GM18499 (cell line): ENCODE data around the gene HDAC4.

Source experiments
- ATAC-seq: cut with Tn5 transposase; IDR thresholded peaks from one replicate; pipeline ENCODE4 v1.9.1; 2021; ENCODE audit warnings: moderate number of reproducible peaks; ENCODE audit not compliant: insufficient read depth, unreplicated experiment

HDAC4 gene

DNA sequence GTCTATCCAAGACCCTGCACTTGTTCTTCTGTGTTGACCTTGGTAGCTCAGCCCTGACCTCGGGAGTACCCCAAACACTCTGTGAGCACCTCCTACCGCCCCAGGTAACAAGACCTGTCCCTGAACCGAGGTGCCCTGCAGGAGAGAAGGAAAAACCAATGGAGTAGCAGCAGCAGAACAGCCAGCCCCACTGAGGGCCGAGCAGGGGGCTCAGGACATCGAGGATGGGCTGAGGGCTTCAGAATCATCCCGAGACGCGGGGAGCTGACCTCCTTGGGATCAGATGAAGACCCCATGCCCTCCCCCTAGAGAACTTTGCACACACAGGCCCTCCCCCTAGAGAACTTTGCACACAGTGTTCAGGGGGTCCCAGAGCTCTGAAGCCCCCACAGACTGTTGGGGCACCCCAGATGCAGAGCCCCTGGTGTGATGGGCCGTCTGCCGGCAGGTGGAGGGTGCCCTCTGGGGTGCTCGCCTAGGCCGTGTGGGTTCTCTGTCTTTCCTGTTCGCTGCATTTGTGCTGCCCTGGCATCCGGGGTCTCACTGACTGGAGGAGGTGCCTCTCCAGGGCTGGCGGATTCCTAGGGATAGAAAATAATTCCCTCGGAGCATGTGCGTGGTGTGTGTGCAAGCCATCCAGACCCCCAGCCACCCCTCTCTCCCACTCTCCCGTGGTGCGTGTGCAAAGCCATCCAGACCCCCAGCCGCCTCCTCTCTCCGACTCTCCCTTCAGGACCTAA, 363.8 kb downstream of the HDAC4 start:
- ATAC-seq, result no peak

DNA sequence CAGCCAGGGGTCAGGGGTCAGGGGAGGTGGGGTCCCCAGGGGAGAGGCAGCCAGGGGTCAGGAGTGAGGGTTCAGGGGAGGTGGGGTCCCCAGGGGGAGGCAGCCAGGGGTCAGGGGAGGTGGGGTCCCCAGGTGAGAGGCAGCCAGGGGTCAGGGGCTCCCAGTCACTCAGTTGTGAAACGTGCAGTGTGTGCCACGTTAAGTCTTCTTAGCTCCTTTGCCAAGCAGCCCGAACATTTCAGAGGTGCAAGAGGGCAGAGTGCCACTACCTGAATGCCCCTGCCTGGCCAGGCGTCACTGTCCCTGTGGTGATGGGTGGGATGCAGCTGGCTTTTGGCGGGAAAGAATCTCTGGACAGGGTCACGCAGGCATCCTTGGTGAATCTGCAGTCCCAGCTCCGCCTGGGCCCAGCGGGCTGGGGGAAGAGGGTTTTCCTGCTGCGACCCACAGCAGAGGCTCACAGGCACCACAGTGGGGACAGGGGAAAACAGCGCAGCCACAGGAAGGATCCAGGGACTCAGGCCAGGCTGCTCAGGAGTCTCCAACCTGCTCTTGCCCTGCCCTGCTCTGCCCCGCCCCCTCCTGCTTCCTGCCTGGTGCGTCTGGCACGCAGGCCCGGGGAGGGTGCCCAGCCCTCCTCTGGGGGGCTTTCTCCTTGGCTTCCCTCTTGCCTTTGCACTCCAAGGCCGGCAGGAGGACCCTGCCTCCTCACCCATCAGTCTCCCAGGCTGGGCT, 364.7 kb downstream of the HDAC4 start:
- ATAC-seq, result no peak

DNA sequence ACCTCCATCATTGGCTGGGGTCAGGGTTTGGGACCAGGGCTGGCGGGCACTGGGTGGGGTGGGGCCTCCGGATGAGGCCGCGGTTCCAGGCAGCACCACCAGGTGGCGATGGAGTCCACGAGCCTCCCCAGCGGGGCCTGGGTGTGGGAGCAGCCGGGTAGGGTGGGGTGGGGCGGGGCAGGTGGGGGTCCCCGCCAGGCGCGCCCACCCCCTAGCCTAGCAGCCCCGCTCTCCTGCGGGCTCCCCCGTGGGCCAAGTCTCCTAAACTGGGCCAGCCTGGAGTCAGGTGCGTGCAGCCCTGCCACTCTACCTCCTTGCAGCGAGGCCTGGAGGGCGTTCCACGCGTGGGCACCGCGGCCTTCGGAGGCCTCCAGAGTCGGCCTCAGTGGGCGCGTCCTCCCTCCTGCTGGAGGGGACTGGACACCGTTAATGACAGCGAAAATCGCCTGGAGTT, 365.4 kb downstream of the HDAC4 start:
- no peak for ATAC-seq

DNA sequence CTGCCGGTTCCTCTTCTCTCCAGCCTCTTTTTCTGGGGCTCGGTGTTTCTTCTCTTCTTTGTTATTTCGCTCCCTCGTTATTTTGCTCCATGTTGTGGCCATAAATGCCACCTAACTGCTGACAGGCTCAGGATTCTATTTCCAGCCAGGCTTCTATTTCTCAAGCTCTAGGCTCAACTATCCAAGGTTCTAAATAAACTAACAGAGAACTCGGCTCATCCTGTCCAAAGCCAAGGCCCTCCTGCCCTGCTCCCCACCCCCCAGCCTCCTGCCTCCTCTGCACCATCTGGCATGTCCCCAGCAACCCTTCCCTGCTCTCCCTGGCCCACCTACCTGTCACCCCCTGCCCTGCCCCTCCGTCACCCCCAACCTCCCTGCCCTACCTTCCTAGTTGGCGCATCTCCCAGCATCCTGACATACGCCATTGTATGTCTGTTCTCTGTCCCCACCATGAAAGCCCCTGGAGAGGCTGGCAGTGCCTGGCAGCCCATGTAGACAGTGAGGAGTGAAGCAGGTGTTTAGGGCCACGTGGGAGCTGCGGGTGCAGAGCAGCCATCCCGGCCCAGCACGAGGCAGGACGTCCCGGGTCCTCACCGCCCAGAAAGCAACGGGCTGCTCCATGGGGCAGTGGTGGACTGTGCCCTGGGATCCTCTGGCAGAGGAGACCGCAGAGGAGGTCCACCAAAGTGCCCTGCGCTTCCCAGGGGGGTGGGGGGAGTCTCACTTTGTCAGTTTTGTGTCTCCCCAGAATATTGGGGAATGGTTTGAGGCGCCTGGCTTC, 366.1 kb downstream of the HDAC4 start:
- no peak for ATAC-seq

DNA sequence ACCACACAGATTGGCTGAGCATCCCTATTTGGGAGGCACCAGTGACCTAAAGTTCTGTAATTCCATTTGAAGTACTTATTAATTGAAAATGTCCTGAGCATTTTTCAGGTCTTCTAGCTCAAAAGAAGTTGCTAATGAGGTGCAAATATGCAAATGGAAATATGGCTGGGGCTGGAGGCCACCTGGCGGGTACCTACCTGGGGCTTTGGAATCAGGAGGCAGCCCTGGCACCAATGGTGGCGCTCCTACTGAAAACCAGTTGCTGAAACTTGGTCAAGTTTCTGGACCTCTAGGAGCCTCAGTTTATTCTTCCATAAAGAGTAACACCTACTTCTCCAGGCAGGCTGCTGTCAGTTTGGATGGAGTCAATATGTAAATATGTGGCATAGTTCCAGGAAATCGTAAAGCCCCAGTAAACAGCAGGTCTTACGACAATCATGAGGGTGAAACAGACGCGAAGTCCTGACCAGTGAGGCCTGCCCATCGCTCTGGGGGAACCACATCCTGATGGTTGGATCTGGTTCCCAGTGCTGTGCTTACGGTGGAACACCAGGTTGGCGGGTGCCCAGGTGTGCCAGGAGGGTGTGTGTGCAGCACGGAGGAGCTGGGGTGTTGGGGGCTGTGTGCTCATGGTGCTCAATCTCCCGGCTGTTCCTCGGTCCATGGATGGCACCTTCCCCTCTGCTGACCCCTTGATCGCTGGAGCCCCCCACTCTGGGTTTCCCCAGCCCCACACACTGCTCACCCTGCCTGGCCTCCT, 366.8 kb downstream of the HDAC4 start:
- ATAC-seq, result no peak

DNA sequence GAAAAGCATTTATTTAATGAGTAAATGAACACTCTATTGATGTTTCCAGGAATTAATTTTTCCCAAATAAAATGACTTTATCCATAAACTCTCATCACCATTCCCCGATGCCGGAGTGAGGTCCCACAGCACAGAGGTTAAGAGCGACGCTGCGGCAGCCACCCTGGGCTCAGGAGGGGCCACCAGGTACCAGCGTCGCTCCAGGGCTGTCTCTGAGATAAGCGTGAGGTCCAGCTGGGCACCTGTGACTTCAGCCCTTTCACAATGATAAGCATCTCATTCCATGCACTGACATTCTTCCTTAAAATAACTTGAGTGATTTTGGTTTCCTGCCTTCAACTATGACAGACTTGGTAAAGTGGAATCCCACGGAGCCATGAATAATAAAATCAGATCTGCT, 370.9 kb downstream of the HDAC4 start:
- ATAC-seq, result no peak

DNA sequence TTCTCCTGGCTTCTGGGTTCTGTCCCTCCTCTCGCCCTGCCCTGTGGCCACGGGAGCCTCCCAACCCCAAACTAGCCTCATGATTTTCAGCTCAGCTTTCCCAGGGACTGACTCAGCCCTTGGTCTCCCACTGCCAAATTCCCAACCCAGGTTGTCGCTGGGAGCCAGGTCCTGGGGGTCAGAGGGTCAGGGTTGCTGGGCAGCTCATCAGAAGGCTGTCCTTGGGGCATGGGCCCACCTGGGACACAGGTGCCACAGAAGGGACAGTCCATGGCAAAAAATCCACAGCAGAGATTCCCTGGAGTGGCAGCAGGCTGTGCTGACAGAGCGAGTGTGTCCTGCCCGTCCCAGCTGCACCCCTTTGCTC, 372.6 kb downstream of the HDAC4 start:
- no peak for ATAC-seq

DNA sequence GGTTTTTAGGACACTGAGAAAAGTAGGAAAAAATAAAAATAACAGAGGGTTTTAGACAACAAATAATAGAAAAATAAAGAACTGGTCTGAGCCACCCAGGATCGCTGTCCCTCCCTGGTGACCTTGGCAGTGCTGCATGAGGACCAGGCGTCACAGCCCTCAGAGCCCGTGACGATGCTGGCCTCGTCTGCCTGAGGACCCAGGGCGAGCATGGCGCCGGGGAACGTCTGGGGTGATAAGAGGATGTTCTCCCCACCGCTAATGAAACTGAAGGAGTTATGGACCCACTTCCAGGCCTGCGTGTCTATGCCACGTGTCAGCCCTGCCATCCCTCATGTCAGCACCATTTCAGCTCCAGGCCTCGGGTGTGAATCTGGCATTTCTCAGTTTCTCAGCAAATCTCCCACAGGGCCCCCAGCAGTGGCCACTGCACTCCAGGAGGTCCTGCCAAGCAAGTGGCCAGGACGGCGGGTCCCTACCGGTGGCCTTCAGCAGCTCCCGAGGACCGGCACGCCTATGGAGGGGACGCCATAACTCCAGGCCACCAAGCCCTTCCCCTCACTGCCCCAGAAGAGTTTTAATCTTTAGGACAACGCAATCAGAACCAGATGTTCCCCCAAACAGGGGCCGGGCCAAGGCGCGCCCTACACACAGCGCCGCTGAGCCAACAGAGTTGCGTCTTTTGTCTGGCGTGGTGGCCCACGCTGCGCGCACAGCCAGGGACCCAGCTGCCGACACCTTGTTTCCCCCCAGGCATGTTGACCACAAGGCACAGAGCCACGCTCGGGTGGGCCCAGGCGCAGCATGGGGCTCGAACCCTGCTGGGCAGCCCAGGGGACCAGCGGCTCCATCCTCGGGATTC, 373.2 kb downstream of the HDAC4 start:
- no peak for ATAC-seq

DNA sequence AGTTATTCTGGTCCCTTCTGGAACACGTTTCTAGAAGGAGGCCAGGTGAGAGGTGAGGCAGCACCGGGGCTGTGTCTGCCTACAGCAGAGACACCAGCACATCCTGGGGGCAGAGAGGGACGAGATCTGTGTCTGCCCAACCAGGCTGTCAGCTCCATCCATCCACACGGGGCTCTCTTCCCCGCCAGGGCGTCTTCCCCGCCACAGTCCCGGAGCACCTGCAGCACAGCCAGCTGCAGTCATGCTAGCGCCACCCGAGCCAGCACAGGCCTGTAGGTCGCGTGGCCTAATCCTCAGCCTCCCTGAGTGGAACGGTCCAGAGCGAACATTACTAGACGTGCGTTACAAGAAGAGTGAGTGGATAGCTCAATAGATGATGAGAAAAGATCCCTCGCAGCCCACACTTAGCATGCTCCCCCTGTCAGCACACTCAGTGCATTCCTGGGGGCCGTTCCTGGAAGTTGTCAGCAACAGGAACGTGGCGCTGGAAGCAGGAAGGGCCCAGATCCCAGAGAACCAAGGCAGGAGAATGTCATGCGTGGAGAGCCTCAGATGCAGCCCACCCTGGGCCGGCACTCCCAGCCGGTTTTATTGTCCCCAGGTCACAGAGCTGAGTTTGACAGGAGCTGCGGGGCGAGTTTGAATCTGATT, 374.0 kb downstream of the HDAC4 start:
- ATAC-seq, result no peak

DNA sequence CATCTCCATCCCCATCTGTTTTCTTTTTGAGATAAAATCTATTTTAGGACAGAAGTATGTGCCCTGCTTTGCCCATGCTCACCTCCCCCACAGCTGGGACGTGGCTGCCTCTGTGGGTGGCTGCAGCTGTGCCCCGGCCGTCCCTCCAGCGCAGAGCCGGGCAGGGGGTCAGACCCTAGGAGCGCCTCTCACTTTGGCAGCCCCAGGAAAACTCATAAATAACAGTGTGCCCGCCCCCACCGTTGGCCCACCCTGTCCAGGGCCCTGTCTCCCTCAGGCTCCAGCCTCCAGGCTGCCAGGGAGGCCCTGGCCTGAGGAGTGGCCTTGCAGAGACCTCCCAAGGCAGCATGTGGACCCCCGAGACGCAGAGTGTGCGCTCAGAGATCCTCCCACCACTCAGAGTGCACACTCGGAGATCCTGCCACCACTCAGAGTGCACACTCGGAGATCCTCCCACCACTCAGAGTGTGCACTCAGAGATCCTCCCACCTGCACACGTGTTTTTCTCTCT, 374.8 kb downstream of the HDAC4 start:
- ATAC-seq, result no peak

DNA sequence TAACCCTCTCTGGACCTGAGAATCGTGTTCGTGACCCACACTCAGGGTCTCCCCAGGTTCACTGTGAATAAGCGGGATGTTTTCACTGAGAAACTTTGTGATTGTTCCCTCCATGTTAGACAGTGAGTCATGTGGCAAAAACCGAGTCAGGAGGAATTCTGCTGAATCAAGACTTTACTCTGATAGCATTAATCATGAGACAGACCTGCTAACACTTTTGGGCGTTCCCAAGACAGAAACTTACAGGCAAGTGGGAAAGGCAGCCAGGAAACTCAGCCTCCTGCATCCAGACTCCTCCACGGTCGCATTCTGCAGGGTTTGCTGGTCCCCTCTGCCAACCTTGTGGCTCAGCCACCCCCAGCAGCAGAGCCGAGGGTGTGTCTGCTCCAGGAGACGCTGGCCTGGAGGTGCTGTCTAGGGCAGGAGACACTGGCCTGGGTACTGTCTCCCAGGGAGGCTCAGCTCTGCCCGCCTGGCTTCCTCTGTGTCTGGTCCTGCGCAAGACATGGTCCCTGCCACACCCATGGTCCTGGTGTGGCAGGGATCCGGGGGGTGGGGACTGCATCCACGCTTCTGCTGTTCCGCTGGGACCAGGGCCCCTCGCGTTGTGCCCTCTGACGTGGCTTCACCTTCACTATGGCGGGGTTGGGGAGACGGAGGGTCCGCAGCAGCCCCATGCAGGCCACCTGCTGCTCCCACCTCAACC, 375.6 kb downstream of the HDAC4 start:
- no peak for ATAC-seq

DNA sequence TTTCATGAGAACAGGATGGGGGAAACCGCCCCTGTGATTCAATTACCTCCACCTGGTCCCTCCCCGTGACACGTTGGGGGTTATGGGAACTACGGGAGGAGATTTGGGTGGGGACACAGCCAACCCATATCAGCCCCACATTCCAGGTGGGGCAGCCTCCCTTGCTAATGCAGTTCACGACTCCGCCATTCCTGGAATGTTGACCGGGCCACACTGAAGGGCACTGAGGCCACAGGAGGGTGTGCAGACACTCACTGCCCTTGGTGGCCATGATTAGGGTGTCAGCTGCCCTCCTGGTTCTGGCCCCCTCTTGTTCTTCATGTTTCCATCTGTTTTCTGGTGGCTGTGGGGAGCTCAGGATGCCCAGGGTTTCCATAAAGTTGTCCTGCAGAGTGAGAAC, 376.6 kb downstream of the HDAC4 start:
- ATAC-seq, result no peak

DNA sequence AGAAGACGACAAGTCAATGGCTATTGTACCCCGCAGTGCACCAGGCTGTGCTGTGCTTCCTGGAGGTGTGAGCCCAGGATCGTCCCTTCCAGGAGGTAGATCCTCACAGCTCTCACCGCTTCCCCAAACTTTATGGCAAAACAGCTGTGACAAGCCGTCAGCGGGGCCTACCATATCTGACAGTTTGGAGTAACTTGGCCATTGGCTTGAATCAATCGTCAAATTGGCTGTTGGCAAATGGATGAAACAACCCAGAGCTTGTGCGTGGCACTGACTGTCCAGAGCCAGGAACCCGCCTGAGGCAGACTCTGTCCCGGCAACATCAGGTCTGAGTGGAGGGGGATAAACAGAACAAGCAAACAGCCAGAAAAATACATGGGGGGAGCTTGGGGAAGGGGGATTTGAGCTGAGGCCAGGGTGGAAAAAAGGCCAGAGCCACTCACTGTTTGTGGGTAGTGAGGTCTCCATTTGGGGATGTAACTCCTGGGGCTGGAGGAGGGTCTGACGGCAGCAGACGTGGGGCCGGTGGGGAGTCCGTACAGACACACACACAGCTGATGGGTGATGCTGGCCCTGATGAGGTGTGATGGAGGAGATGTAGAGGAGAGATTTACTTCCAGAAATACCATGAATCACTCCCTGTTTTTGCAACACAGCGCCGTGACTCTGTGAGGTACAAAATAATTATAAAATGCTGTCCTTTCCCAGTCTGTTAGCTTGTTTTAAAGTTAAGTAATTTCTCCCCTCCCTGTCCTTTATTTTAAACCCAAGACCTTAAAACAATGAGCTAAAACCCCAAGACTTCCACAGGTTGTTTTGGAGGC, 378.2 kb downstream of the HDAC4 start:
- no peak for ATAC-seq

DNA sequence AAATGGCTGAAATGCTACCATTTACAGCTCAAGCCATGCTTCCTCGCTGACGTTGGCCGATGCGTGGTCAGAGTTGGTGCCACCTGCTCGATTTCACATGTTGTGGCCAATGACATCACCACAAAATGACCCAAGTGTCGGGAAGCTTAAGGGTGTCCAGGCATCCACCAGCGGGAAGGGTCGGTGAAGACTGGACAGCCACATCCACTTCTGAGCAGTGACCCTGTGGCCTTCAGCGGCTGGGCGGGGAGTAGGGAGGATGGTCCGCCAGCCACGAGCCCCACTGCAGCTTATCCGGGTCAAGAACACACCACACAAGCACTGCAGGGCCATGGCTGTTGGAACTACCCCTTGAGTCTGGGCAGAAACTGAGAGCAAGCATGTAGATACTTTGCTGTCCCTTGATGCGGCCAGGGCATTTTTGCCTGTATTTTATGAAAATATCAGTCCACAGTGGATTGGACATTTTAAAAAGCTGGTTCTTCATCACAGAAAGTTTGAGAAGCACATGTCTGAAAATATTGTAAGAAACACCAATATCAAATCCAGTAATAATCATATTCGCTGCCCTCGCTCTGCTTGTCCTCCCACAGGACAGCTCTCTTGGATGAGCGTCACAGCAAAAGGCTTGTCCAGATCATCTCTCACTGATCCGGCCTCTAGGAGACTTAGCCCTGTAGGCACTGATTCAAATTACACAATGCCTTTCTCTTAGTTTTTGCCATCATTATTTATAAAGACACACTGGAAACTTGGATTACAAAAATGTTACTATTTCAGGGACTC, 379.0 kb downstream of the HDAC4 start:
- ATAC-seq, result no peak

DNA sequence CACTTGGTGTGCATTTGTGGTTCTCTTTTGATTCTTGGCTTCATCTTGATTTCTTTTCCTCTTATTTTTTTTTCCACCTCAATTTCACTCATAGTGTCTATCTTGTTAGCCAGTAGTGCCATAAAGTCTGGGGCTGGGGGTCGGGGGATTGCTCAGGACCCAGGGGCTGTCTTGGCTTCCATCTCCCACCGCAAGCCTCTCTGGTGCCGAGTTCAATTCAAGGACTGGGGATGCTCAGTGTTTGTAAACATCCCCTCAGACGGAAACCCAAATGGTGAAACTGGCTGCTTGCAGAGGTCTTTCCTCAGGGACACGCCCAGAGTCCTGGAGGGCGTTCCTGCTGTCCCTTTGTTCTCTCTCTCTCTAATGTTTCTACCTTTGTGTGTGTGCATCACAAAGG, 379.6 kb downstream of the HDAC4 start:
- no peak for ATAC-seq

DNA sequence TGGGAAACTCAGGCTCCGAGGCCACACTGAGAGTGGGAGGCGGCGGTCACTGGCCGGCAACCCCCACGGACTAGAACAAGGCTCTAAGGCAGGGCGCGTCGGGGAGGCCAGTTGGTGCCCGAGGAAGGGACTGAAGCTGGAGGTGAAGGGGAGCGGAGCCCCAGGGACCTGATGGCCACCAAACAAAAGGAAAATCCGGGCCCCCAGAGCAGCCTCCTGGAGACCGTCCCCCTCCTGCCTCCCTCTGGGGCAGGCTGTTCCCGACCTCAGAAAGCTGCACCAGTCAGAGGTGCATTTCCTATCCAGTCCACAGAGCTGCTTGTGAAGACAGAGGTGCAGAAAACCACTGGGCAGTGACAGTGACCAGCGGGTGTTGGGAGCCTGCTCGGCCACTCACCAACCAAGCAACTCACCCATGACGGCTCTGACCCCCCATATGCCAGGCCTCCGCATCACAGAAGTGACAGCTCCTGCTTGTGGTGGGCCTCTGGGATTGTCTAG, 380.2 kb downstream of the HDAC4 start:
- no peak for ATAC-seq
